Measurements from ENCODE around the gene VPS41. TPM values are rescaled to one million over a fixed set of nuclear protein-coding genes. Genes with fewer than 3 reads are reported as not detected.

The VPS41 gene
- total and polyA plus RNA-seq, 10 of the 15 experiments (the other 5 are each of a cell fraction or from before 2014, with no cell fraction given) = 15.3 to 63.2 (median 47.0) TPM

DNA sequence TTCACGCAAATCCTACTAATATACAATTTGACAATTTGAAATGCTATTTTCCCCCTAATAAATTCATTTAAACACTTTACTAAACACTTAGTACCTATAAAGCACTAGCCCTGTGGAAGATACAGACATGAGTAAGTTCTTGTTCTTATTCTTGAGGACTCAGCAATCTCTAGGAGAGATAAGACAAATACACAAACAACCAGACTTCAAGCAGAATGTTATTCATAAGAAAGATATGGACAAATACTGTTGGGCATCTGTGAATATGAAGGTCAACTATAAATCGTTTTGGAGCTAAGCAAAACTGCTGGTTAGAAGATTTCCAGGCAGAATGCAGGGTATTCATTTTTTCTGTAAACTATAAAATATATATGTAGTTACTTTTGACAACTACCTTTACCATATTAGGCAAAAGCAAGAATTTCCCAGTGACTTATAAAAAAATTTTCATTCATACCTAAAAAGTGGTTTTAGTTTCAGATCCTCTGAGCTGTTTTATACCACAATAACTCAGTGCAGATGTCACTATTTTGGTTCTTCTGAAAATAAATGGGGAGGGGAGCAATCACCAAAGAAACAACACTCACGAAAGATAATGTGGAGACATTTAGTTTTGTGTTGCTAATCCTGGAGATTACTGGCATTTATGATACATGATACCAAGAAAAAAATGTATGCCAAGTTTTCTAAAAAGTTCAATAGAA, 3.8 kb downstream of the VPS41 start (continued):
- no peak for TF ChIP-seq ETV6 (conservative IDR thresholded peaks at IDR 0.05 in 1 of 2, IDR thresholded peaks at IDR 0.05 in 1 of 2; ENCODE audit: borderline replicate concordance in 1 of 2, low read depth in 1 of 2)
- TF ChIP-seq MXI1 (IDR thresholded peaks at IDR 0.05; ENCODE audit: low read depth, low read length) = no peak
- TF ChIP-seq MEF2B (IDR thresholded peaks at IDR 0.05; ENCODE audit: partially characterized antibody, poor library complexity, severe bottlenecking) = peak; percentile 61
- TF ChIP-seq ZNF24 (IDR thresholded peaks at IDR 0.05) = no peak
- peak; percentile 83 for TF ChIP-seq SPI1 (IDR thresholded peaks at IDR 0.05; ENCODE audit: borderline replicate concordance, insufficient read depth, low read depth, low read length)
- no peak for TF ChIP-seq NR2C2 (IDR thresholded peaks at IDR 0.05; ENCODE audit: borderline replicate concordance, control insufficient read depth, insufficient read length, low read depth)
- TF ChIP-seq, protein P1, sequence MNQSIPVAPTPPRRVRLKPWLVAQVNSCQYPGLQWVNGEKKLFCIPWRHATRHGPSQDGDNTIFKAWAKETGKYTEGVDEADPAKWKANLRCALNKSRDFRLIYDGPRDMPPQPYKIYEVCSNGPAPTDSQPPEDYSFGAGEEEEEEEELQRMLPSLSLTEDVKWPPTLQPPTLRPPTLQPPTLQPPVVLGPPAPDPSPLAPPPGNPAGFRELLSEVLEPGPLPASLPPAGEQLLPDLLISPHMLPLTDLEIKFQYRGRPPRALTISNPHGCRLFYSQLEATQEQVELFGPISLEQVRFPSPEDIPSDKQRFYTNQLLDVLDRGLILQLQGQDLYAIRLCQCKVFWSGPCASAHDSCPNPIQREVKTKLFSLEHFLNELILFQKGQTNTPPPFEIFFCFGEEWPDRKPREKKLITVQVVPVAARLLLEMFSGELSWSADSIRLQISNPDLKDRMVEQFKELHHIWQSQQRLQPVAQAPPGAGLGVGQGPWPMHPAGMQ (IDR thresholded peaks at IDR 0.05; ENCODE audit: borderline replicate concordance) = no peak
- peak; percentile 43 to 53; a peak in 2 of 4 replicates for TF ChIP-seq IKZF2 (IDR thresholded peaks at IDR 0.05)
- TF ChIP-seq ZZZ3 (IDR thresholded peaks at IDR 0.05; ENCODE audit: control insufficient read depth, insufficient read length, low read depth) = no peak
- TF ChIP-seq EGR1 (IDR thresholded peaks at IDR 0.05; ENCODE audit: borderline replicate concordance in 1 of 2, low read depth in 2 of 2, low read length in 2 of 2) = no peak
- TF ChIP-seq TARDBP (IDR thresholded peaks at IDR 0.05; ENCODE audit: borderline replicate concordance) = no peak
- TF ChIP-seq TAF1 (IDR thresholded peaks at IDR 0.05; ENCODE audit: borderline replicate concordance, low read depth, low read length) = no peak
- TF ChIP-seq, protein P2, sequence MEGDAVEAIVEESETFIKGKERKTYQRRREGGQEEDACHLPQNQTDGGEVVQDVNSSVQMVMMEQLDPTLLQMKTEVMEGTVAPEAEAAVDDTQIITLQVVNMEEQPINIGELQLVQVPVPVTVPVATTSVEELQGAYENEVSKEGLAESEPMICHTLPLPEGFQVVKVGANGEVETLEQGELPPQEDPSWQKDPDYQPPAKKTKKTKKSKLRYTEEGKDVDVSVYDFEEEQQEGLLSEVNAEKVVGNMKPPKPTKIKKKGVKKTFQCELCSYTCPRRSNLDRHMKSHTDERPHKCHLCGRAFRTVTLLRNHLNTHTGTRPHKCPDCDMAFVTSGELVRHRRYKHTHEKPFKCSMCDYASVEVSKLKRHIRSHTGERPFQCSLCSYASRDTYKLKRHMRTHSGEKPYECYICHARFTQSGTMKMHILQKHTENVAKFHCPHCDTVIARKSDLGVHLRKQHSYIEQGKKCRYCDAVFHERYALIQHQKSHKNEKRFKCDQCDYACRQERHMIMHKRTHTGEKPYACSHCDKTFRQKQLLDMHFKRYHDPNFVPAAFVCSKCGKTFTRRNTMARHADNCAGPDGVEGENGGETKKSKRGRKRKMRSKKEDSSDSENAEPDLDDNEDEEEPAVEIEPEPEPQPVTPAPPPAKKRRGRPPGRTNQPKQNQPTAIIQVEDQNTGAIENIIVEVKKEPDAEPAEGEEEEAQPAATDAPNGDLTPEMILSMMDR (IDR thresholded peaks at IDR 0.05 in 2 of 3, conservative IDR thresholded peaks at IDR 0.05 in 1 of 3; ENCODE audit: control insufficient read depth in 2 of 3, extremely low read depth in 1 of 3, insufficient read depth in 1 of 3, low read depth in 3 of 3, low read length in 3 of 3) = no peak
- TF ChIP-seq CHD1 (IDR thresholded peaks at IDR 0.05; ENCODE audit: low read depth, low read length) = no peak
- no peak for TF ChIP-seq YY1 (IDR thresholded peaks at IDR 0.05; ENCODE audit: low read depth, low read length)
- no peak for TF ChIP-seq PAX5 (IDR thresholded peaks at IDR 0.05; ENCODE audit: borderline replicate concordance, low read depth, low read length)
- no peak for TF ChIP-seq ASH2L (IDR thresholded peaks at IDR 0.05; ENCODE audit: borderline replicate concordance, low read depth)
- peak; percentile 94 for TF ChIP-seq RUNX3 (IDR thresholded peaks at IDR 0.05; ENCODE audit: low read length)
- no peak for TF ChIP-seq MTA3 (IDR thresholded peaks at IDR 0.05; ENCODE audit: borderline replicate concordance, low read length)
- TF ChIP-seq STAT3 (IDR thresholded peaks at IDR 0.05; ENCODE audit: low read depth, low read length) = no peak
- TF ChIP-seq ZNF384 (IDR thresholded peaks at IDR 0.05; ENCODE audit: borderline replicate concordance, low read depth, low read length) = peak; percentile 74
- TF ChIP-seq RB1 (IDR thresholded peaks at IDR 0.05; ENCODE audit: borderline replicate concordance) = no peak
- no peak for TF ChIP-seq CBX5 (IDR thresholded peaks at IDR 0.05; ENCODE audit: low read depth)
- TF ChIP-seq ZNF217 (IDR thresholded peaks at IDR 0.05) = no peak
- no peak for TF ChIP-seq HDGF (IDR thresholded peaks at IDR 0.05)
- TF ChIP-seq, protein P3, sequence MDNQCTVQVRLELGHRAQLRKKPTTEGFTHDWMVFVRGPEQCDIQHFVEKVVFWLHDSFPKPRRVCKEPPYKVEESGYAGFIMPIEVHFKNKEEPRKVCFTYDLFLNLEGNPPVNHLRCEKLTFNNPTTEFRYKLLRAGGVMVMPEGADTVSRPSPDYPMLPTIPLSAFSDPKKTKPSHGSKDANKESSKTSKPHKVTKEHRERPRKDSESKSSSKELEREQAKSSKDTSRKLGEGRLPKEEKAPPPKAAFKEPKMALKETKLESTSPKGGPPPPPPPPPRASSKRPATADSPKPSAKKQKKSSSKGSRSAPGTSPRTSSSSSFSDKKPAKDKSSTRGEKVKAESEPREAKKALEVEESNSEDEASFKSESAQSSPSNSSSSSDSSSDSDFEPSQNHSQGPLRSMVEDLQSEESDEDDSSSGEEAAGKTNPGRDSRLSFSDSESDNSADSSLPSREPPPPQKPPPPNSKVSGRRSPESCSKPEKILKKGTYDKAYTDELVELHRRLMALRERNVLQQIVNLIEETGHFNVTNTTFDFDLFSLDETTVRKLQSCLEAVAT (IDR thresholded peaks at IDR 0.05) = no peak
- no peak for TF ChIP-seq RAD51 (IDR thresholded peaks at IDR 0.05)
- TF ChIP-seq EED (IDR thresholded peaks at IDR 0.05; ENCODE audit: low read depth) = no peak
